Mammary epithelial cell (primary cell): ENCODE data around the gene UGT1A7.

Experiments used
- CTCF ChIP-seq, 2 donors: IDR thresholded peaks in 1 of 2; conservative IDR thresholded peaks in 1 of 2; 2 replicates each; pipeline ENCODE4 v1.5.1; 2011 to 2012; ENCODE audit warnings: inconsistent platforms in 2 of 2, low read length in 2 of 2, mild to moderate bottlenecking in 2 of 2, control low read depth in 1 of 2, low read depth in 1 of 2; ENCODE audit not compliant: insufficient read depth in 1 of 2; ENCODE audit errors: extremely low read depth in 1 of 2
- EZH2 ChIP-seq: IDR thresholded peaks from 2 replicates; pipeline ENCODE4 v1.6.1; 2012; ENCODE audit warnings: low read length, inconsistent platforms, borderline replicate concordance

GRCh38 chr2:233810385-233810784 is 128.7 kb downstream of the UGT1A7 start:
- TF ChIP-seq EZH2 (no peak), CTCF (conservative IDR thresholded peaks at IDR 0.05 in 1 of 2, IDR thresholded peaks at IDR 0.05 in 1 of 2; ENCODE audit: extremely low read depth in 1 of 2, insufficient read depth in 1 of 2, low read depth in 1 of 2, low read length in 2 of 2) (no peak)
